HCT116 (cell line): ENCODE data around the gene SLC25A25. TPM values are rescaled to one million over a fixed set of nuclear protein-coding genes. Genes with fewer than 3 reads are reported as not detected.

ENCODE experiments used
- ATAC-seq: fragments of 200-7000 bp; cut with Tn5 transposase; 2 replicates; pipeline ENCODE4 v1.9.1; 2020; ENCODE audit warnings: mild to moderate bottlenecking, moderate library complexity
- BruUV-seq: library from RNA; stranded (reverse); fragments of 400-500 nt; replicated peaks from 2 replicates; lab custom pipeline; 2021; lab: Mats Ljungman, UMichigan
- CTCF ChIA-PET: fragments of 300-600 bp; sonication (Branson Sonifier 250); formaldehyde crosslinking; loops from one replicate; lab custom pipeline; 2021; ENCODE audit warnings: antibody characterized with exemption; lab: Charles Lee
- POLR2A ChIA-PET: fragments of 300-600, 350-600 bp; sonication (Branson Sonifier 250); formaldehyde crosslinking; loops from one replicate; lab custom pipeline; 2021; ENCODE audit warnings: antibody characterized with exemption; lab: Charles Lee
- RAD21 ChIA-PET, 2 experiments: fragments of 300-600 bp; sonication (Branson Sonifier 250); formaldehyde crosslinking; loops; one replicate each; lab custom pipeline; 2023; ENCODE audit warnings: low total read pairs in 2 of 2; ENCODE audit not compliant: uncharacterized antibody in 2 of 2, unreplicated experiment in 2 of 2, low non-redundant PET in 1 of 2; lab: Charles Lee
- DNase-seq: peaks from one replicate; pipeline ENCODE4 v3.0.0-alpha.2; 2010; ENCODE audit warnings: low read depth, low spot score
- H2AFZ ChIP-seq: fragments of 200-600 bp; shearing (Covaris generic), sonication (generic); 2 replicates; pipeline ENCODE4 v1.6.1; 2017; ENCODE audit warnings: low read depth, mixed run types, mixed read lengths, antibody characterized with exemption, low read length; ENCODE audit not compliant: poor library complexity, severe bottlenecking
- H3K27ac ChIP-seq: 2 replicates; pipeline ENCODE4 v1.5.1; 2012; ENCODE audit warnings: low read depth, low read length
- H3K27me3 ChIP-seq: fragments of 200-600 bp; sonication (generic); 2 replicates; pipeline ENCODE4 v1.6.1; 2016; ENCODE audit warnings: mixed run types, low read length, mixed read lengths; ENCODE audit not compliant: insufficient read depth
- H3K36me3 ChIP-seq, 2 experiments: fragments of 200-500 bp in 1 of 2; fragments of 200-600 bp in 1 of 2; sonication (Bioruptor generic) in 1 of 2; sonication (generic) in 1 of 2; 2 replicates each; pipeline versions ENCODE4 v1.5.1 to v1.6.1; 2014 to 2016; ENCODE audit warnings: low read length in 2 of 2, inconsistent platforms in 1 of 2, mixed read lengths in 1 of 2, mixed run types in 1 of 2; ENCODE audit not compliant: insufficient read depth in 2 of 2, control insufficient read depth in 1 of 2
- H3K4me1 ChIP-seq, 2 experiments: fragments of 200-600 bp in 1 of 2; sonication (generic) in 1 of 2; 2 replicates each; pipeline versions ENCODE4 v1.5.1 to v1.6.1; 2012 to 2017; ENCODE audit warnings: low read length in 2 of 2, inconsistent platforms in 1 of 2, mild to moderate bottlenecking in 1 of 2, mixed read lengths in 1 of 2, mixed run types in 1 of 2, moderate library complexity in 1 of 2; ENCODE audit not compliant: insufficient read depth in 2 of 2, control insufficient read depth in 1 of 2
- H3K4me2 ChIP-seq: fragments of 200-600 bp; sonication (generic); 2 replicates; pipeline ENCODE4 v1.6.1; 2017; ENCODE audit warnings: mixed run types, low read length, mixed read lengths
- H3K4me3 ChIP-seq, 2 experiments: fragments of 200-600 bp in 1 of 2; sonication (generic) in 1 of 2; replicated peaks in 1 of 2; 2 replicates each; pipeline ENCODE4 v1.5.1; 2011 to 2016; ENCODE audit warnings: low read length in 2 of 2, control low read depth in 1 of 2, low read depth in 1 of 2, mild to moderate bottlenecking in 1 of 2, mixed read lengths in 1 of 2, mixed run types in 1 of 2
- H3K79me2 ChIP-seq: fragments of 200-600 bp; sonication (generic); 2 replicates; pipeline ENCODE4 v1.6.1; 2017; ENCODE audit warnings: mild to moderate bottlenecking, mixed run types, low read length, moderate library complexity, mixed read lengths; ENCODE audit not compliant: insufficient read depth
- H3K9ac ChIP-seq: fragments of 200-600 bp; sonication (generic); 2 replicates; pipeline ENCODE4 v1.6.1; 2016; ENCODE audit warnings: low read length, mixed read lengths
- H3K9me2 ChIP-seq: fragments of 200-600 bp; sonication (generic), shearing (Covaris generic); 2 replicates; pipeline ENCODE4 v1.6.1; 2017; ENCODE audit warnings: mixed run types, mild to moderate bottlenecking, moderate library complexity; ENCODE audit not compliant: insufficient read depth
- H3K9me3 ChIP-seq, 2 experiments: fragments of 200-500 bp in 1 of 2; fragments of 200-600 bp in 1 of 2; sonication (Bioruptor generic) in 1 of 2; sonication (generic) in 1 of 2; 2 replicates each; pipeline ENCODE4 v1.6.1; 2014 to 2017; ENCODE audit warnings: low read length in 2 of 2, mixed read lengths in 2 of 2, inconsistent platforms in 1 of 2, low read depth in 1 of 2, mild to moderate bottlenecking in 1 of 2, mixed run types in 1 of 2, moderate library complexity in 1 of 2; ENCODE audit not compliant: control insufficient read depth in 1 of 2, insufficient read depth in 1 of 2
- H4K20me1 ChIP-seq: fragments of 200-600 bp; sonication (generic), shearing (Covaris generic); 2 replicates; pipeline ENCODE4 v1.6.1; 2017; ENCODE audit warnings: mixed run types, mild to moderate bottlenecking, moderate library complexity; ENCODE audit not compliant: insufficient read depth
- CBX3 ChIP-seq: IDR thresholded peaks from 2 replicates; pipeline ENCODE4 v1.6.1; 2012; ENCODE audit warnings: low read depth
- CEBPB ChIP-seq: IDR thresholded peaks from 2 replicates; pipeline ENCODE4 v1.6.1; 2012; ENCODE audit warnings: low read depth
- CTCF ChIP-seq, 3 experiments: fragments of 200-600 bp in 1 of 3; sonication (generic) in 1 of 3; IDR thresholded peaks in 2 of 3; conservative IDR thresholded peaks in 1 of 3; 2 replicates each; pipeline ENCODE4 v1.5.1; 2012 to 2017; ENCODE audit warnings: low read depth in 2 of 3, low read length in 2 of 3, antibody characterized with exemption in 1 of 3, borderline replicate concordance in 1 of 3, control low read depth in 1 of 3, mild to moderate bottlenecking in 1 of 3, mixed read lengths in 1 of 3, mixed run types in 1 of 3, moderate library complexity in 1 of 3; ENCODE audit not compliant: insufficient read depth in 1 of 3
- EGR1 ChIP-seq: IDR thresholded peaks from 2 replicates; pipeline ENCODE4 v1.6.1; 2012; ENCODE audit warnings: low read depth
- EZH2 ChIP-seq: fragments of 200-600 bp; sonication (generic); IDR thresholded peaks from 2 replicates; pipeline ENCODE4 v1.6.1; 2017; ENCODE audit warnings: antibody characterized with exemption, mixed run types
- EZH2phosphoT487 ChIP-seq: fragments of 200-600 bp; IDR thresholded peaks from 2 replicates; pipeline ENCODE4 v1.6.1; 2018; ENCODE audit warnings: antibody characterized with exemption, borderline replicate concordance
- FOSL1 ChIP-seq: IDR thresholded peaks from 2 replicates; pipeline ENCODE4 v1.6.1; 2012; ENCODE audit warnings: low read depth
- JUND ChIP-seq: IDR thresholded peaks from 2 replicates; pipeline ENCODE4 v1.6.1; 2012
- POLR2A ChIP-seq: IDR thresholded peaks from 2 replicates; pipeline ENCODE4 v1.7.0; 2011; ENCODE audit warnings: borderline replicate concordance; ENCODE audit not compliant: insufficient read depth, insufficient read length; ENCODE audit errors: extremely low read depth
- POLR2AphosphoS5 ChIP-seq: IDR thresholded peaks from 2 replicates; pipeline ENCODE4 v1.6.1; 2011; ENCODE audit warnings: mild to moderate bottlenecking, low read depth, low read length, moderate library complexity
- RAD21 ChIP-seq: IDR thresholded peaks from 2 replicates; pipeline ENCODE4 v1.6.1; 2012; ENCODE audit warnings: low read depth, mild to moderate bottlenecking
- REST ChIP-seq: IDR thresholded peaks from 2 replicates; pipeline ENCODE4 v1.6.1; 2012; ENCODE audit warnings: low read depth
- SIN3A ChIP-seq: IDR thresholded peaks from 2 replicates; pipeline ENCODE4 v1.6.1; 2012; ENCODE audit warnings: low read depth
- SP1 ChIP-seq: IDR thresholded peaks from 2 replicates; pipeline ENCODE4 v1.6.1; 2012; ENCODE audit warnings: low read depth
- SRF ChIP-seq: IDR thresholded peaks from 2 replicates; pipeline ENCODE4 v1.6.1; 2012; ENCODE audit warnings: low read depth
- TCF7L2 ChIP-seq: IDR thresholded peaks from 2 replicates; pipeline ENCODE4 v1.7.0; 2011; ENCODE audit warnings: borderline replicate concordance, inconsistent platforms; ENCODE audit not compliant: insufficient read depth, insufficient read length; ENCODE audit errors: extremely low read depth
- YY1 ChIP-seq: IDR thresholded peaks from 2 replicates; pipeline ENCODE4 v1.6.1; 2011; ENCODE audit warnings: low read length, low read depth, moderate library complexity, mild to moderate bottlenecking; ENCODE audit not compliant: insufficient replicate concordance; ENCODE audit errors: extremely low read depth
- ZNF274 ChIP-seq: fragments of 200-500 bp; sonication (Bioruptor generic); IDR thresholded peaks from 2 replicates; pipeline ENCODE4 v1.6.1; 2014; ENCODE audit warnings: mild to moderate bottlenecking, low read depth, low read length, inconsistent platforms
- intact Hi-C: fragments of 100-400 bp; cut with micrococcal nuclease; formaldehyde crosslinking; loops from 2 replicates; pipeline ENCODE4 v1.10.0; 2022
- total RNA-seq: library from RNA; stranded (reverse); gene quantifications from one replicate; pipeline ENCODE4 v1.2.1, GENCODE V29; 2021; ENCODE audit not compliant: unreplicated experiment
- TF ChIP-seq, protein P1 (sequence below): IDR thresholded peaks from 2 replicates; pipeline ENCODE4 v1.6.1; 2012

Gene SLC25A25
- total RNA-seq, 1 experiment from 2014 or later, result 15.3 TPM

DNA sequence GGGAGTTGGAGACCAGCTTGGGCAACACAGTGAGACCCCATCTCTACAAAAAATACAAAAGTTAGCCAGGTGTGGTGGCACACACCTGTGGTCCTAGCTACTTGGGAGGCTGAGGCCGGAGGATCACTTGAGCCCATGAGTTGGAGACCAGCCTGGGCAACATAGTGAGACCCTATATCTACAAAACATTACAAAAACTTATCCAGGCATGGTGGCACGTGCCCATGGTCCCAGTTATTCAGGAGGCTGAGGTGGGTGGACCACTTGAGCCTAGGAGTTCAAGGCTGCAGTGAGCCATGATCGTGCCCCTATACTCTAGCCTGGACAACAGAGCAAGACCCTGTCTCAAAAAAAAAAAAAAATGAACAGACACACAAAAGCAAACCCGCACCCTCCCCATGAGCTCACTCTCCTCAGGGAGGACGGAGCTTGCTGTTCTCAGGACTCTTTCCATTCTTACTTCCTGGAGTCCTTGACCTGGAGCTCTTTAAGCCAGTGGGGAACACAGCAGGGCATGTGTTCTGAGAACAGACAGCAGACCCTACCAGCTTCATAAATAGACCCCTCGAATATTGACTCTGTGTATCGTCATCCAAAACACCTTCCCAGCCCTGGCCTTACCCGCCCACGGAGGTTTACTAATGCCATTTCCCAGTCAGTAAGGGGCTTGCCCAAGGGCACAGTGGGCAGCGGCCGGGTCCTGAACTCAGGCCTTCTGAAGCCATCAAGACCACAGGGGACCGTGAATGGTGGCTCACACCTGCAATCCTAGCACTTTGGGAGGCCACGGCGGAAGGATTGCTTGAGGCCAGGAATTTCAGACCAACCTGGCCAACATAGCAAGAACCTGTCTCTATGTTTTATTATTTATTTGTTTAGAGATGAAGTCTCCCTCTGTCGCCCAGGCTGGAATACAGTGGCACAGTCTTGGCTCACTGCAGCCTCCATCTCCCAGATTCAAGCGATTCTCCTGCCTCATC, 48.4 kb downstream of the SLC25A25 start:
- CTCF ChIA-PET, result interaction anchor here (0.9 to 1.9 kb wide), 2 partner anchors 9 to 33 kb away, joined by 3 to 8 read pairs; no protein-coding TSS in a partner anchor
- H3K4me1 ChIP-seq, result peaks cover 3 to 4% of the 10 kb centered on the region in 2 experiments; a peak in 3 of 4 replicates
- POLR2A ChIA-PET, result no interaction called here
- ATAC-seq, result no peak
- H3K9ac ChIP-seq, result no peak overlapping the region
- H4K20me1 ChIP-seq, result no peaks in the 10 kb centered on the region
- no peaks in the 10 kb centered on the region for H3K27me3 ChIP-seq
- no peak overlapping the region for H3K27ac ChIP-seq
- no peaks in the 10 kb centered on the region for H3K9me3 ChIP-seq
- H3K4me2 ChIP-seq, result no peak overlapping the region
- peaks cover 0 to 8% of the 10 kb centered on the region in 2 experiments; a peak in 1 of 4 replicates for H3K36me3 ChIP-seq
- RAD21 ChIA-PET, result no interaction called here
- H3K9me2 ChIP-seq, result no peaks in the 10 kb centered on the region
- BruUV-seq, result no TSS peak
- TF ChIP-seq ZNF274 (no peak), POLR2A (no peak), CTCF (IDR thresholded peaks at IDR 0.05 in 2 of 3, conservative IDR thresholded peaks at IDR 0.05 in 1 of 3; ENCODE audit: borderline replicate concordance in 1 of 3, insufficient read depth in 1 of 3, low read depth in 2 of 3, low read length in 2 of 3) (no peak), CBX3 (no peak), REST (no peak), SP1 (no peak), SRF (no peak), FOSL1 (no peak), TCF7L2 (no peak), JUND (no peak), EGR1 (no peak), POLR2AphosphoS5 (no peak), YY1 (no peak), RAD21 (no peak), CEBPB (no peak), EZH2phosphoT487 (no peak), EZH2 (no peak), SIN3A (no peak)
- TF ChIP-seq, protein P1, sequence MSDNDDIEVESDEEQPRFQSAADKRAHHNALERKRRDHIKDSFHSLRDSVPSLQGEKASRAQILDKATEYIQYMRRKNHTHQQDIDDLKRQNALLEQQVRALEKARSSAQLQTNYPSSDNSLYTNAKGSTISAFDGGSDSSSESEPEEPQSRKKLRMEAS, result no peak
- TF ChIP-seq, all 23 proteins: peak for 0
- no peak for DNase-seq
- H3K4me3 ChIP-seq, result no peak overlapping the region
- intact Hi-C loops, result loop anchor here (1.0 kb wide), 1 partner anchor 173 kb away; no protein-coding TSS in a partner anchor
- H3K79me2 ChIP-seq, result no peaks in the 10 kb centered on the region
- no peak overlapping the region for H2AFZ ChIP-seq
